C4-2B (cell line): Measurements from ENCODE around the gene ITGA5.

ENCODE experiments used
- ZFX ChIP-seq: fragments of 450-650 bp; IDR thresholded peaks from 2 replicates; pipeline ENCODE4 v1.6.1; 2017
- TF ChIP-seq, protein P1 (sequence below): fragments of 450-650 bp; conservative IDR thresholded peaks from 2 replicates; pipeline ENCODE4 v1.5.1; 2017; ENCODE audit warnings: mild to moderate bottlenecking

DNA sequence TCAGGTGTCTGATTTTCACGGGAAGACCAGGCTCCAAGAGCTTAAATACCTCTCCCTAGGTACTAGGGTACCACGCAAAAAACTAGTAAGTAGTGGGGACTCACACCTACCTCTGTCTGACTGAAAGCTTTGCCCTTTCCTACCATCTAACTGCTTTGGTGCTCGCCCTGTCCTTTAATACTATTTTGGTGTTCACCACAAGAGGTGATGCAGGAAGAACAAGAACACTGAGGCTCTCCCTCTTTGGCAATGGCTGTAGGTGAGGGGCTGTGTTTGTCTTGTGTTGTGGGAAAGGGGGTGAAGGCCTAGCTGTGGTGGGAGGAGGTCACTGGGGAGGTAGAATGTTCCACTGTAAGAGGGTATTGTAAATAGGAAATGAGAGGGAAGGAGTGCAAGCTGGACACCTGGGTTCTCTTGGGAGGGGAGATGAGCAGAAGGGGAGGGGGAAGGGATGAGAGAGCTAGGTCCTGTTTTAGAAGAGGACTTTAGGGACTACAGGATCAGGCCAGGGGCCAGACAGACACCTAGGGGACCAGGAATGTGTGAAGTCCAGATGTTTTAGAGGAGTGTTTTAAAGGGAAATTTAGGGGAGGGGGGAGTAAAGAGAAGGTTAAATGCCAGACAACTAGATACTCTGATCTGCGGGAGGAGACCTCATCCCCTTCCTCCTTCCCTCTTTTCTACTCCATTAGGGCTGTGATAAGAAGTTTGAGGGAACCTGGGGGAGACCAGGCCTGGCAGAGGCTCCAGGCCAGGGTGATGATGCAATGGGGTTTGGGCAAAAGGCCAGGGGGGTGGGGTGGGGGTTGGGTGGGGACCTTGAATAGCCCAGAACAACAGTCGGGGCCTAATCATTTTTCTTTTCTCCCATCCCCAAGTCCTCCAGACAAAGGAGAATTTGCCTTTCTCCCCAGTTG, 2.1 kb downstream of the ITGA5 start:
- TF ChIP-seq, protein P1, sequence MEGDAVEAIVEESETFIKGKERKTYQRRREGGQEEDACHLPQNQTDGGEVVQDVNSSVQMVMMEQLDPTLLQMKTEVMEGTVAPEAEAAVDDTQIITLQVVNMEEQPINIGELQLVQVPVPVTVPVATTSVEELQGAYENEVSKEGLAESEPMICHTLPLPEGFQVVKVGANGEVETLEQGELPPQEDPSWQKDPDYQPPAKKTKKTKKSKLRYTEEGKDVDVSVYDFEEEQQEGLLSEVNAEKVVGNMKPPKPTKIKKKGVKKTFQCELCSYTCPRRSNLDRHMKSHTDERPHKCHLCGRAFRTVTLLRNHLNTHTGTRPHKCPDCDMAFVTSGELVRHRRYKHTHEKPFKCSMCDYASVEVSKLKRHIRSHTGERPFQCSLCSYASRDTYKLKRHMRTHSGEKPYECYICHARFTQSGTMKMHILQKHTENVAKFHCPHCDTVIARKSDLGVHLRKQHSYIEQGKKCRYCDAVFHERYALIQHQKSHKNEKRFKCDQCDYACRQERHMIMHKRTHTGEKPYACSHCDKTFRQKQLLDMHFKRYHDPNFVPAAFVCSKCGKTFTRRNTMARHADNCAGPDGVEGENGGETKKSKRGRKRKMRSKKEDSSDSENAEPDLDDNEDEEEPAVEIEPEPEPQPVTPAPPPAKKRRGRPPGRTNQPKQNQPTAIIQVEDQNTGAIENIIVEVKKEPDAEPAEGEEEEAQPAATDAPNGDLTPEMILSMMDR = no peak
- no peak for TF ChIP-seq ZFX
